Neural cell (in vitro differentiated cells): ENCODE measurements around the gene CTNNBL1. TPM values are rescaled to one million over a fixed set of nuclear protein-coding genes. Genes with fewer than 3 reads are reported as not detected.

ENCODE experiments used
- H2AFZ ChIP-seq: fragments of 200-600, 300-800 bp; sonication (generic), shearing (Covaris generic); 2 replicates; pipeline ENCODE4 v1.6.0; 2014; ENCODE audit warnings: low read depth, mild to moderate bottlenecking, antibody characterized with exemption, low read length, moderate library complexity
- H3F3A ChIP-seq: fragments of 200-600 bp; shearing (Covaris generic); 2 replicates; pipeline ENCODE4 v1.6.1; 2016; ENCODE audit warnings: mild to moderate bottlenecking, moderate library complexity, mixed read lengths, antibody characterized with exemption, low read length; ENCODE audit not compliant: insufficient read depth, poor library complexity, severe bottlenecking
- H3K27ac ChIP-seq: fragments of 200-600, 300-800 bp; sonication (generic), shearing (Covaris generic); 2 replicates; pipeline ENCODE4 v1.5.1; 2014; ENCODE audit warnings: mild to moderate bottlenecking, low read length, moderate library complexity
- H3K27me3 ChIP-seq: fragments of 300-800, 200-600 bp; sonication (generic), shearing (Covaris generic); 2 replicates; pipeline ENCODE4 v1.6.0; 2014; ENCODE audit warnings: mild to moderate bottlenecking, low read depth, low read length, moderate library complexity; ENCODE audit not compliant: insufficient read depth
- H3K36me3 ChIP-seq: fragments of 300-800, 200-600 bp; sonication (generic), shearing (Covaris generic); 2 replicates; pipeline ENCODE4 v1.5.1; 2014; ENCODE audit warnings: mild to moderate bottlenecking, antibody characterized with exemption, low read length, moderate library complexity; ENCODE audit not compliant: insufficient read depth
- H3K4me2 ChIP-seq: fragments of 300-800, 200-600 bp; sonication (generic), shearing (Covaris generic); 2 replicates; pipeline ENCODE4 v1.6.0; 2014; ENCODE audit warnings: mild to moderate bottlenecking, low read length
- H3K4me3 ChIP-seq: fragments of 300-800, 200-600 bp; sonication (generic), shearing (Covaris generic); 2 replicates; pipeline ENCODE4 v1.5.1; 2014; ENCODE audit warnings: mild to moderate bottlenecking, low read length, moderate library complexity
- H3K79me2 ChIP-seq: fragments of 200-600 bp; shearing (Covaris generic); replicated peaks from 2 replicates; pipeline ENCODE4 v1.6.0; 2014; ENCODE audit warnings: mild to moderate bottlenecking, low read length, moderate library complexity; ENCODE audit not compliant: insufficient read depth
- H3K9ac ChIP-seq: fragments of 300-800, 200-600 bp; sonication (generic), shearing (Covaris generic); 2 replicates; pipeline ENCODE4 v1.6.1; 2016; ENCODE audit warnings: mild to moderate bottlenecking, low read length, mixed read lengths
- H3K9me2 ChIP-seq: fragments of 200-600 bp; shearing (Covaris generic); 2 replicates; pipeline ENCODE4 v1.6.1; 2016; ENCODE audit warnings: mild to moderate bottlenecking, low read length, mixed read lengths; ENCODE audit not compliant: insufficient read depth
- H3K9me3 ChIP-seq: fragments of 200-600, 300-800 bp; sonication (generic), shearing (Covaris generic); 2 replicates; pipeline ENCODE4 v1.6.1; 2016; ENCODE audit warnings: mild to moderate bottlenecking, mixed run types, low read length, moderate library complexity, mixed read lengths
- H4K20me1 ChIP-seq: fragments of 200-600 bp; shearing (Covaris generic); 2 replicates; pipeline ENCODE4 v1.6.1; 2016; ENCODE audit warnings: mild to moderate bottlenecking, mixed run types; ENCODE audit not compliant: insufficient read depth
- CTCF ChIP-seq: fragments of 450-650 bp; IDR thresholded peaks from 2 replicates; pipeline ENCODE4 v1.5.1; 2014; ENCODE audit warnings: antibody characterized with exemption, mild to moderate bottlenecking, moderate library complexity; ENCODE audit not compliant: poor library complexity, severe bottlenecking
- EP300 ChIP-seq: fragments of 450-650 bp; conservative IDR thresholded peaks from 2 replicates; pipeline ENCODE4 v1.6.1; 2014; ENCODE audit warnings: antibody characterized with exemption, mild to moderate bottlenecking, moderate library complexity; ENCODE audit not compliant: poor library complexity, severe bottlenecking
- EZH2 ChIP-seq: fragments of 200-600, 300-800 bp; shearing (Covaris generic), sonication (generic); IDR thresholded peaks from 2 replicates; pipeline ENCODE4 v1.6.1; 2014; ENCODE audit warnings: antibody characterized with exemption, low read length, borderline replicate concordance, mild to moderate bottlenecking; ENCODE audit not compliant: insufficient read depth, poor library complexity, severe bottlenecking
- MXI1 ChIP-seq: fragments of 450-650 bp; conservative IDR thresholded peaks from 2 replicates; pipeline ENCODE4 v1.6.1; 2014; ENCODE audit warnings: antibody characterized with exemption, mild to moderate bottlenecking; ENCODE audit not compliant: poor library complexity, severe bottlenecking
- POLR2AphosphoS5 ChIP-seq: IDR thresholded peaks from 2 replicates; pipeline ENCODE4 v1.6.1; 2012
- RAD21 ChIP-seq: fragments of 450-650 bp; conservative IDR thresholded peaks from 2 replicates; pipeline ENCODE4 v1.6.1; 2014; ENCODE audit warnings: antibody characterized with exemption, mild to moderate bottlenecking, moderate library complexity
- REST ChIP-seq: IDR thresholded peaks from 2 replicates; pipeline ENCODE4 v1.6.1; 2012; ENCODE audit warnings: borderline replicate concordance
- SMC3 ChIP-seq: fragments of 450-650 bp; conservative IDR thresholded peaks from 2 replicates; pipeline ENCODE4 v1.6.1; 2014; ENCODE audit warnings: antibody characterized with exemption, mild to moderate bottlenecking, moderate library complexity; ENCODE audit not compliant: poor library complexity
- TAF1 ChIP-seq: IDR thresholded peaks from 2 replicates; pipeline ENCODE4 v1.6.1; 2012; ENCODE audit warnings: low read depth
- polyA minus RNA-seq: library from RNA; depleted of rRNA, polyadenylated mRNA; stranded (reverse); fragments of >200 nt; gene quantifications from 2 replicates; pipeline ENCODE4 v1.2.3, GENCODE V29; 2014
- polyA plus RNA-seq: library from polyadenylated mRNA; depleted of rRNA; stranded (reverse); fragments of >200 nt; gene quantifications from 2 replicates; pipeline ENCODE4 v1.2.3, GENCODE V29; 2014

The CTNNBL1 gene, protein sequence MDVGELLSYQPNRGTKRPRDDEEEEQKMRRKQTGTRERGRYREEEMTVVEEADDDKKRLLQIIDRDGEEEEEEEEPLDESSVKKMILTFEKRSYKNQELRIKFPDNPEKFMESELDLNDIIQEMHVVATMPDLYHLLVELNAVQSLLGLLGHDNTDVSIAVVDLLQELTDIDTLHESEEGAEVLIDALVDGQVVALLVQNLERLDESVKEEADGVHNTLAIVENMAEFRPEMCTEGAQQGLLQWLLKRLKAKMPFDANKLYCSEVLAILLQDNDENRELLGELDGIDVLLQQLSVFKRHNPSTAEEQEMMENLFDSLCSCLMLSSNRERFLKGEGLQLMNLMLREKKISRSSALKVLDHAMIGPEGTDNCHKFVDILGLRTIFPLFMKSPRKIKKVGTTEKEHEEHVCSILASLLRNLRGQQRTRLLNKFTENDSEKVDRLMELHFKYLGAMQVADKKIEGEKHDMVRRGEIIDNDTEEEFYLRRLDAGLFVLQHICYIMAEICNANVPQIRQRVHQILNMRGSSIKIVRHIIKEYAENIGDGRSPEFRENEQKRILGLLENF
- 31.0 and 32.6 TPM in 2 replicates for polyA plus RNA-seq
- 35.8 and 44.3 TPM in 2 replicates for polyA minus RNA-seq

DNA sequence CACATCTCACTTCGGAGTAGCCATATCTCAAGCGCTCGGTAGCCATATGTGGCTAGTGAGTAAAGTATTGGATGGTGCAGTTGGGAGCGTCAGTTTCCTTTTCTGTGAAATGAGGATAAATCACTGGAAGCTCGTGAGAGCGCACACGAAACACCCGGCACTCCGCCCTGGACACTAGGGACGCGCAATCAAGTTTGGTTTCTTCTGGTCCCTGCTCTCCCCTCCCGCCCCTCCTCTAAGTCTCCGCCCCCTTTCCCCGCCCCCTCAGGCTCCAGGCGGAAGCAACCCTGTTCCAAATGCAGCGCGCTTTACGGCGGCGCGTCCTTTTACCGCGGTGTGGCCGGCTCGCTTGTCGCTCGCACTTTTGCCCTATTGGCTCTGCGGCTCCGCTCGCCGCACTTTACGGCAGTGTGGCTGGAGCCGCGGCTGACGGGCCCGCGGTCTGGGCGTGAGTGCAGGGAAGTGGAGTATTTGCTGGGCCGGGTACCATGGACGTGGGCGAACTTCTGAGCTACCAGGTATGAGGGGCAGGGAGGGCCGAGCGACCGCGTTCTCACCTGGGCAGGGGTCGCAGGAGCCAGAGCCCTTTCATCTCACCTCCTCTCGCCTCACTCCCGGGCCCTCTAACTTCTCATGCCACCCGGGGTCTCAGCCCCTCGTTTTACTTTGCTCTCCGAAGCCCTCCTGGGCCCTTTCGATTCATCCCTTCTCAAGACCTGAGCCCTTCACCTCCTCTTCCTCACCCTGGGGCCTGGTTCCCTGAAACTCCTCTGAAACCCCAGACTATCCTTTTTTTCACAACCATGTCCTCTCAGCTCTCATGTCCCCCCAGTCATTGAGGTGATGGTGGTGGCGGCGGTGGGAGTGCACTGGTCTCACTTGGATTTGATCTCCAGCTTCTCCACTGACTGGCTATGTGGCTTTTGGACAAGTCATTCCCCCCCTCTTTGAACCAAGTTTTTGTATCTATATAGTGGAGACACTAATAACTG lies at the start of gene CTNNBL1:
TSS of gene CTNNBL1 (plus strand) at position 396 of the 992 bp plus-strand sequence. CDS start at position 489, 93 bp downstream.
- peaks cover 26% of the 10 kb centered on the region for H3K79me2 ChIP-seq
- H3K27me3 ChIP-seq = no peaks in the 10 kb centered on the region
- H3K27ac ChIP-seq = no peak within 1 kb of the TSS

More for the DNA sequence above, at the start of gene CTNNBL1:
- Histone ChIP-seq H3K4me2 (peak within 1 kb of the TSS; percentile 77), H4K20me1 (no peaks in the 10 kb centered on the region), H3K9me3 (no peaks in the 10 kb centered on the region), H3K9me2 (no peaks in the 10 kb centered on the region), H3K4me3 (peak within 1 kb of the TSS; percentile 81), H3F3A (no peaks in the 10 kb centered on the region), H2AFZ (peak within 1 kb of the TSS; percentile 63), H3K36me3 (no peaks in the 10 kb centered on the region), H3K9ac (peak within 1 kb of the TSS; percentile 68)
- no peak for TF ChIP-seq EZH2
- TF ChIP-seq CTCF = no peak
- TF ChIP-seq REST = peak; percentile 28
- TF ChIP-seq EP300 = peak; percentile 29
- TF ChIP-seq POLR2AphosphoS5 = peak; percentile 90
- TF ChIP-seq SMC3 = peak; percentile 65
- TF ChIP-seq MXI1 = peak; percentile 88
- peak; percentile 67 for TF ChIP-seq TAF1
- TF ChIP-seq RAD21 = peak; percentile 67
